H9 (cell line): Measurements from ENCODE around the gene ARHGEF10L. TPM values are rescaled to one million over a fixed set of nuclear protein-coding genes. Genes with fewer than 3 reads are reported as not detected.

Experiments used
- DNase-seq: peaks from one replicate; pipeline ENCODE4 v3.0.0-alpha.2; 2017
- H2AFZ ChIP-seq: one replicate; pipeline ENCODE4 v1.6.1; 2013; ENCODE audit warnings: mild to moderate bottlenecking, low read length, control low read depth, moderate library complexity
- H2AK5ac ChIP-seq: 2 replicates; pipeline ENCODE4 v1.6.1; 2013; ENCODE audit warnings: low read length, control low read depth, mixed read lengths; ENCODE audit not compliant: insufficient read length
- H2BK120ac ChIP-seq: one replicate; pipeline ENCODE4 v1.6.1; 2013; ENCODE audit warnings: low read depth, mild to moderate bottlenecking, low read length, control low read depth, inconsistent platforms; ENCODE audit not compliant: poor library complexity, severe bottlenecking
- H2BK12ac ChIP-seq: 2 replicates; pipeline ENCODE4 v1.6.1; 2013; ENCODE audit warnings: low read length, control low read depth, mixed read lengths, low read depth; ENCODE audit not compliant: insufficient read length
- H2BK15ac ChIP-seq: 2 replicates; pipeline ENCODE4 v1.6.1; 2013; ENCODE audit warnings: low read depth, low read length, control low read depth
- H2BK20ac ChIP-seq: one replicate; pipeline ENCODE4 v1.6.1; 2013; ENCODE audit warnings: low read depth, mild to moderate bottlenecking, low read length, control low read depth, inconsistent platforms; ENCODE audit not compliant: poor library complexity, severe bottlenecking
- H2BK5ac ChIP-seq: 2 replicates; pipeline ENCODE4 v1.6.1; 2013; ENCODE audit warnings: low read length, control low read depth, mixed read lengths; ENCODE audit not compliant: insufficient read length
- H3K14ac ChIP-seq: 2 replicates; pipeline ENCODE4 v1.6.1; 2013; ENCODE audit warnings: low read length, control low read depth; ENCODE audit not compliant: insufficient read depth
- H3K18ac ChIP-seq: 2 replicates; pipeline ENCODE4 v1.6.1; 2013; ENCODE audit warnings: low read depth, mild to moderate bottlenecking, mixed read lengths, low read length, control low read depth; ENCODE audit not compliant: insufficient read length
- H3K23ac ChIP-seq: 2 replicates; pipeline ENCODE4 v1.6.1; 2013; ENCODE audit warnings: low read length, control low read depth, mixed read lengths, low read depth; ENCODE audit not compliant: insufficient read length
- H3K23me2 ChIP-seq: 2 replicates; pipeline ENCODE4 v1.6.1; 2013; ENCODE audit warnings: low read depth, mild to moderate bottlenecking, mixed read lengths, low read length, control low read depth; ENCODE audit not compliant: insufficient read length, poor library complexity, severe bottlenecking
- H3K27ac ChIP-seq: 2 replicates; pipeline ENCODE4 v1.5.1; 2013; ENCODE audit warnings: low read length, control low read depth, mixed read lengths, low read depth; ENCODE audit not compliant: insufficient read length
- H3K27me3 ChIP-seq: 2 replicates; pipeline ENCODE4 v1.6.1; 2013; ENCODE audit warnings: low read length, control low read depth, inconsistent platforms; ENCODE audit not compliant: insufficient read depth
- H3K4ac ChIP-seq: 2 replicates; pipeline ENCODE4 v1.6.1; 2013; ENCODE audit warnings: low read depth, mild to moderate bottlenecking, control low read depth, inconsistent platforms, low read length, moderate library complexity
- H3K4me1 ChIP-seq: 2 replicates; pipeline ENCODE4 v1.6.1; 2013; ENCODE audit warnings: low read length, control low read depth, inconsistent platforms; ENCODE audit not compliant: insufficient read depth
- H3K4me2 ChIP-seq: 2 replicates; pipeline ENCODE4 v1.6.1; 2013; ENCODE audit warnings: low read length, control low read depth, mixed read lengths; ENCODE audit not compliant: insufficient read length, insufficient read depth
- H3K56ac ChIP-seq: 2 replicates; pipeline ENCODE4 v1.6.1; 2013; ENCODE audit warnings: low read depth, mild to moderate bottlenecking, mixed read lengths, low read length, control low read depth; ENCODE audit not compliant: insufficient read length
- H3K79me1 ChIP-seq: 2 replicates; pipeline ENCODE4 v1.6.1; 2013; ENCODE audit warnings: low read depth, mild to moderate bottlenecking, moderate library complexity, low read length, control low read depth, inconsistent platforms; ENCODE audit not compliant: insufficient read depth, poor library complexity, severe bottlenecking
- H3K79me2 ChIP-seq: 2 replicates; pipeline ENCODE4 v1.6.1; 2013; ENCODE audit warnings: low read length, control low read depth, inconsistent platforms; ENCODE audit not compliant: insufficient read depth
- H3K9ac ChIP-seq: 2 replicates; pipeline ENCODE4 v1.6.1; 2013; ENCODE audit warnings: low read length, control low read depth, mixed read lengths; ENCODE audit not compliant: insufficient read length; ENCODE audit errors: extremely low read depth
- H3K9me3 ChIP-seq: one replicate; pipeline ENCODE4 v1.6.1; 2013; ENCODE audit warnings: low read depth, low read length, inconsistent platforms; ENCODE audit not compliant: control insufficient read depth
- H3T11ph ChIP-seq: one replicate; pipeline ENCODE4 v1.6.1; 2013; ENCODE audit warnings: mild to moderate bottlenecking, low read length, control low read depth, inconsistent platforms
- H4K20me1 ChIP-seq: one replicate; pipeline ENCODE4 v1.6.1; 2013; ENCODE audit not compliant: control insufficient read depth, insufficient read length, insufficient read depth
- H4K5ac ChIP-seq: 2 replicates; pipeline ENCODE4 v1.6.1; 2013; ENCODE audit warnings: low read depth, mild to moderate bottlenecking, mixed read lengths, low read length, control low read depth; ENCODE audit not compliant: insufficient read length
- H4K8ac ChIP-seq: replicated peaks from 2 replicates; pipeline ENCODE4 v1.6.1; 2013; ENCODE audit warnings: low read length, control low read depth, mixed read lengths, low read depth; ENCODE audit not compliant: insufficient read length
- H4K91ac ChIP-seq: 2 replicates; pipeline ENCODE4 v1.6.1; 2013; ENCODE audit warnings: low read depth, mild to moderate bottlenecking, moderate library complexity, mixed read lengths, low read length, control low read depth; ENCODE audit not compliant: insufficient read length
- H3K27ac Mint-ChIP-seq, 3 experiments: 2 replicates in 2 of 3; 3 replicates in 1 of 3; pipeline ENCODE4 v1.8.0; 2020 to 2021; ENCODE audit warnings: mixed read lengths in 3 of 3, mild to moderate bottlenecking in 1 of 3, moderate library complexity in 1 of 3
- H3K27me3 Mint-ChIP-seq: 2 replicates; pipeline ENCODE4 v1.8.0; 2021; ENCODE audit warnings: low read depth, mild to moderate bottlenecking, moderate library complexity, mixed read lengths
- H3K36me3 Mint-ChIP-seq, 3 experiments: 2 replicates in 2 of 3; 3 replicates in 1 of 3; pipeline ENCODE4 v1.8.0; 2020 to 2021; ENCODE audit warnings: low read depth in 3 of 3, mixed read lengths in 3 of 3; ENCODE audit not compliant: insufficient read depth in 1 of 3
- H3K4me1 Mint-ChIP-seq, 2 experiments: 2 replicates each; pipeline ENCODE4 v1.8.0; 2020; ENCODE audit warnings: mixed read lengths in 2 of 2
- H3K4me3 Mint-ChIP-seq, 2 experiments: 2 replicates in 1 of 2; 3 replicates in 1 of 2; pipeline ENCODE4 v1.8.0; 2020 to 2021; ENCODE audit warnings: mild to moderate bottlenecking in 2 of 2, mixed read lengths in 2 of 2, moderate library complexity in 1 of 2
- H3K9me3 Mint-ChIP-seq, 2 experiments: 2 replicates in 1 of 2; 3 replicates in 1 of 2; pipeline ENCODE4 v1.8.0; 2020; ENCODE audit warnings: mild to moderate bottlenecking in 2 of 2, mixed read lengths in 2 of 2, moderate library complexity in 1 of 2
- CTCF ChIP-seq: fragments of 200-600 bp; sonication (generic); conservative IDR thresholded peaks from 3 replicates; pipeline ENCODE4 v1.8.0; 2021; ENCODE audit warnings: antibody characterized with exemption, mild to moderate bottlenecking
- total RNA-seq: library from RNA; stranded (reverse); gene quantifications from 2 replicates; pipeline ENCODE4 v1.2.1, GENCODE V29; 2021

ARHGEF10L gene
- total RNA-seq, 1 experiment from 2014 or later, result 20.2 TPM

GRCh38 chr1:17739050-17739449, 199.6 kb downstream of the ARHGEF10L start:
- no peak overlapping the region for H3K4me2 ChIP-seq
- H3K79me2 ChIP-seq, result no peaks in the 10 kb centered on the region
- DNase-seq, result no peak
- H4K5ac ChIP-seq, result no peak overlapping the region
- H3K9me3 ChIP-seq, result no peaks in the 10 kb centered on the region
- no peak overlapping the region for H2BK120ac ChIP-seq
- H2AK5ac ChIP-seq, result no peak overlapping the region
- H3K9ac ChIP-seq, result no peak overlapping the region
- no peak overlapping the region for H2BK15ac ChIP-seq
- no peaks in the 10 kb centered on the region for H3K23me2 ChIP-seq
- H4K91ac ChIP-seq, result no peak overlapping the region
- H3K4me3 Mint-ChIP-seq, result no peak overlapping the region
- no peak overlapping the region for H3T11ph ChIP-seq
- H3K4me1 ChIP-seq, result no peaks in the 10 kb centered on the region
- H3K27ac ChIP-seq, result no peak overlapping the region
- H3K56ac ChIP-seq, result no peak overlapping the region
- no peak overlapping the region for H2BK20ac ChIP-seq
- no peak overlapping the region for H2BK12ac ChIP-seq
- H3K27me3 Mint-ChIP-seq, result no peaks in the 10 kb centered on the region
- no peaks in the 10 kb centered on the region for H3K36me3 Mint-ChIP-seq
- peaks cover 13 to 43% of the 10 kb centered on the region in 2 experiments for H3K4me1 Mint-ChIP-seq
- no peaks in the 10 kb centered on the region for H3K9me3 Mint-ChIP-seq
- no peak overlapping the region for H3K4ac ChIP-seq
- no peak overlapping the region for H3K18ac ChIP-seq
- H4K20me1 ChIP-seq, result no peaks in the 10 kb centered on the region
- H2BK5ac ChIP-seq, result no peak overlapping the region
- no peak for TF ChIP-seq CTCF
- H2AFZ ChIP-seq, result no peak overlapping the region
- no peaks in the 10 kb centered on the region; the same call in 1 of the 2 replicates for H3K27me3 ChIP-seq
- no peak overlapping the region for H3K14ac ChIP-seq
- H3K79me1 ChIP-seq, result no peaks in the 10 kb centered on the region
- no peak overlapping the region for H4K8ac ChIP-seq
- no peak overlapping the region for H3K23ac ChIP-seq
- H3K27ac Mint-ChIP-seq, result peak overlapping the region; percentile 17 to 96 (median 70); a peak in 5 of 7 replicates
